ENCODE results near the gene PDLIM4.

PDLIM4 gene

GRCh38 chr5:132268769-132269551, 11.5 kb downstream of the PDLIM4 start:
- DNase-seq, result no peak

- no peak for DNase-seq
Measured at GRCh38 chr5:132269635-132270334, 12.3 kb downstream of the PDLIM4 start.

- DNase-seq, result no peak
Measured at GRCh38 chr5:132270335-132270665, 12.8 kb downstream of the PDLIM4 start.

- DNase-seq, result no peak
Measured at GRCh38 chr5:132270706-132271105, 13.2 kb downstream of the PDLIM4 start.

GRCh38 chr5:132271251-132272246, 14.1 kb downstream of the PDLIM4 start:
- no peak for DNase-seq

GRCh38 chr5:132272311-132273210, 15.1 kb downstream of the PDLIM4 start:
- DNase-seq, result no peak

- no peak for DNase-seq
Measured at GRCh38 chr5:132273631-132274030, 16.1 kb downstream of the PDLIM4 start.

DNA sequence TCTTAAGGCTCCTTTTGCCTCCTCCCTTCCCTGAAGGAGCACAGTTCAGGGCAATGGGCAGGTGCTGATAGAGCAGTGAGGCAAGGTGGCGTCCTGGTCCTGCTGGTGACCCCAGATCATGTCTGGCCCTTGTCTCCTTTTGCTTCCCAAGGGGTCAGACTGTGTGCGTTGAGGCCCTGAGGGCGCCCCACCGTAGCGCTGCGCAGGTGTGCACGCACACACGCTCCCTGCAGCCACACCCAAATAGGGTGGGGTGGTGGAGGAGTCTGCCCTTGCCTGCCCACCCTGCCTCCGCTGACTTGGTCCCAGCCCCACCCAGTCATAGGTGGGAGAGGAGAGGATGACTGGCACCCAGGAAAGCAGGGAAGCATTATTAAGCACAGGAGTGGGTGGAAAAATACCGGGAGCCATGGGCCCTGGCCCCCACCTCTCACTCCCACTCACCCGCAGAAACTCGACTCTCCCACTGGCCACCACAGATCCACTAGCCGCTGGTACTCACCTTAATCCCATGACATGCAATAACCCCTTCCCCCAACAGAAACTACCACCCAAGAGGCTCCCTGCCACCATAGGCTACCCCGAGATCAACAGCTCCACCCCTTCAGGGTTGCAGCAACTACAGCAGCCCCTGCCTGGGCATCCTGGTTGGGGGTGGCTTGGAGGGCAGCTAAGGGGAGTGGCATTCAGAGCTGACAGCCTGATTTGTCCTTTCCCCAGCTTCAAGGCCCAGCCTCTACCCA, 16.7 kb downstream of the PDLIM4 start:
- no peak for DNase-seq

GRCh38 chr5:132275367-132276220, 18.1 kb downstream of the PDLIM4 start:
- no peak for DNase-seq

GRCh38 chr5:132277256-132277655, 19.8 kb downstream of the PDLIM4 start:
- no peak for DNase-seq

GRCh38 chr5:132277971-132278853, 20.7 kb downstream of the PDLIM4 start:
- no peak for DNase-seq

- no peak for DNase-seq
Measured at GRCh38 chr5:132279801-132280200, 22.3 kb downstream of the PDLIM4 start.

DNA sequence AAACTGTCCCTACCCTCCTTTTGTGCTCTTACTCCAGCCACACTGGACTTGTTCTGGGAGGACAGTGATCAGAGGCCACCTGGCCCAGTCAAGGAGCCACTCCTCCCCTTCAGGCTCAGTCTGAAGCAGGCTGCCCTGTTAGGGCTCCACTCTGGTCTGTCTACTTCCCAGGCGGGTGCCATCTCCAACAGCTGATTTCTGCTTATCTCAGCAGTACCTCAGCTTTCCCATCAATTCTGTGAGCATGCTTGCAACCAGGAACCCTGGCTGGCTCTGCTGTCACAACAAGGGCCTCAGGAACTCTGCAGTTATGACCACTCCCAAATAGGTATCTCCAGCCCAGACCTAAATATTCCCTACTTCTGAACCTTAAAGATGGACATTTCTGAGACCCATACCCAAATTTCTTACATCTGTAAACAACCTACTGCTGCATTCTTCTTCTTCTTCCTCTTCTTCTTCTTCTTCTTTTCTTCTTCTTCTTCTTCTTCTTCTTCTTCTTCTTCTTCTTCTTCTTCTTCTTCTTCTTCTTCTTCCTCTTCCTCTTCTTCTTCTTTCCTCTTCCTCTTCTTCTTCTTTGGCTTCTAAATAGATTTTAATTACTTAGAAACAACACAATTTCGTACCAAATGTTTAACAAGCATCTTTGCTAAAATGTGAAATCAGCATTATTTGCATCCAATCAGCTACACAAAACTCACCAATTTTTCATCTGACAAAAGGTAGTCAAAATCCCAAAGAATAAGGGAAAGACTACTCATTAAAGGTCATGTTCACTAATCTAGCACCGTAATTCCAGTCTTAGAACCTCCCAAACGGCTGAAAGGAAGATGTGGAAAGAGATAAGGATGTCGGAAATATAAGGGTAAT, 23.1 kb downstream of the PDLIM4 start:
- DNase-seq, result no peak

GRCh38 chr5:132281856-132282614, 24.5 kb downstream of the PDLIM4 start:
- no peak for DNase-seq

- DNase-seq, result no peak
Measured at GRCh38 chr5:132283423-132284043, 26.0 kb downstream of the PDLIM4 start.

DNA sequence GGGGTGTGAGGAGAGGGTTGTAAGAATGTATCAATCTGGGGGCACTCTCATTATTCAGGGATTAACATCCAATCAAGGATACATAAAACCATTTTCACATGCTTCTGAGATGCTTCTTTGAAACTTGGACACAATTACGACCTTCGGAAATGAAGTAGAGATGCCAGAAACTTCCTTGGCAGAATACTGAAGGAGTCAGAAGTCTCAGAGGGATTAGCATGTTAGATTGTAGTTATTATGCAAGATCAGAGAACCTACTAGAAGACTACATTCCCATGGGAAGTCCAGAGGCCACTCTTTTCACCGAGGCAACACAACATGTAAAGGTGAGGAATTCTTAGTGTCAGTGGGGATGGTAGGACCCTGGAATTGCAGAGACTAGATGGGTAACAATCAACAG, 31.6 kb downstream of the PDLIM4 start:
- DNase-seq, result no peak

- no peak for DNase-seq
Measured at GRCh38 chr5:132291026-132291425, 33.5 kb downstream of the PDLIM4 start.

Measured in activated gamma-delta T cell (primary cell).